Heart left ventricle (tissue), 13 donors: ENCODE results near the gene ZEB2.

Experiments used
- POLR2A ChIP-seq, 2 donors: fragments of 450-650 bp; IDR thresholded peaks; one replicate each; pipeline ENCODE4 v1.6.1; 2017; ENCODE audit warnings: antibody characterized with exemption in 2 of 2, mild to moderate bottlenecking in 2 of 2, moderate library complexity in 2 of 2
- TF ChIP-seq, protein P1 (sequence below), 12 donors: fragments of 200-600 bp; sonication (generic) in 4 of 12; IDR thresholded peaks; one replicate each; pipeline versions ENCODE4 v1.5.0 to v1.8.0; 2018 to 2022; ENCODE audit warnings: antibody characterized with exemption in 12 of 12, mild to moderate bottlenecking in 5 of 12
- donor health status: ischemic (EF 13 %, LVEDD 7.1; RV severe dilation, severe dysfunction).
- donor health status: DM: no; HTN: yes; CAD: no.
- donor health status: DM: no; HTN: no; CAD: no.
- donor health status: ischemic (EF 25% LVEDD 6.9; RV normal size, moderate dysfunction).
- donor health status: ischemic (EF 25% LVEDD 5.7; RV mildly dilated, moderate dysfunction).
- donor health status: ischemic (EF 35%, LVEDD 5.7; RV mildly dilated, moderate dysfunction).
- donor health status: nonischemic (EF 11% LVEDD 7.7; RV severe dilation, severe dysfunction).
- donor health status: DM: yes; HTN: yes; CAD: no.
- donor health status: PGD.
- donor health status: ischemic (EF 29% LVEDD 5.4; RV normal size, mild dysfunction).
- donor health status: nonischemic (EF 23%, LVEDD 6.1; RV moderate dilation, normal function).

DNA sequence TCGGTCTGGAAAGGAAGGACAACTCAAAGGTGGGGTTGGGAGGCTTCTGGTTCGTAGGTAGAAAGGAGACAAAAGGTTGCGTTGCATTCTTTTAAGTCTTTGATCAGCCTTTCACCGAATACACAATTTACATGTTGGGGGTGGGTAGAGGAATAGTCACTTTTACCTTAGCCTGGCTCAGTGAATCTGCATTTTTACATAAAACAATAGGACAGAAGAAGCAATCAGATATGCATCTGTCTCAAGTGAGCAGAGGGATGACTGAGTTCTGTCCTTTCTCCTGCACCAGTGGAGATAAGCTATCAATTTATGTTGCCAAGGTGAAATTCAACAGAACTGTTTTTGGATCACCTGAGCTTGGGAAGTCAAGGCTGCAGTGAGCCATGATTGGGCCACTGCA, 173.7 kb downstream of the ZEB2 start:
- no peak for TF ChIP-seq POLR2A (IDR thresholded peaks at IDR 0.05)
- TF ChIP-seq, protein P1, sequence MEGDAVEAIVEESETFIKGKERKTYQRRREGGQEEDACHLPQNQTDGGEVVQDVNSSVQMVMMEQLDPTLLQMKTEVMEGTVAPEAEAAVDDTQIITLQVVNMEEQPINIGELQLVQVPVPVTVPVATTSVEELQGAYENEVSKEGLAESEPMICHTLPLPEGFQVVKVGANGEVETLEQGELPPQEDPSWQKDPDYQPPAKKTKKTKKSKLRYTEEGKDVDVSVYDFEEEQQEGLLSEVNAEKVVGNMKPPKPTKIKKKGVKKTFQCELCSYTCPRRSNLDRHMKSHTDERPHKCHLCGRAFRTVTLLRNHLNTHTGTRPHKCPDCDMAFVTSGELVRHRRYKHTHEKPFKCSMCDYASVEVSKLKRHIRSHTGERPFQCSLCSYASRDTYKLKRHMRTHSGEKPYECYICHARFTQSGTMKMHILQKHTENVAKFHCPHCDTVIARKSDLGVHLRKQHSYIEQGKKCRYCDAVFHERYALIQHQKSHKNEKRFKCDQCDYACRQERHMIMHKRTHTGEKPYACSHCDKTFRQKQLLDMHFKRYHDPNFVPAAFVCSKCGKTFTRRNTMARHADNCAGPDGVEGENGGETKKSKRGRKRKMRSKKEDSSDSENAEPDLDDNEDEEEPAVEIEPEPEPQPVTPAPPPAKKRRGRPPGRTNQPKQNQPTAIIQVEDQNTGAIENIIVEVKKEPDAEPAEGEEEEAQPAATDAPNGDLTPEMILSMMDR (IDR thresholded peaks at IDR 0.05): no peak
